ENCODE measurements around the gene TNFAIP8L1. TPM values are rescaled to one million over a fixed set of nuclear protein-coding genes. Genes with fewer than 3 reads are reported as not detected.
A peak's percentile ranks its signal among the peaks of the same experiment; 100 is the strongest.

TNFAIP8L1 gene
- total and polyA plus RNA-seq, 2 of the 8 experiments (the other 6 are each of a cell fraction or from before 2014, with no cell fraction given): 3.2 to 6.1 TPM

DNA sequence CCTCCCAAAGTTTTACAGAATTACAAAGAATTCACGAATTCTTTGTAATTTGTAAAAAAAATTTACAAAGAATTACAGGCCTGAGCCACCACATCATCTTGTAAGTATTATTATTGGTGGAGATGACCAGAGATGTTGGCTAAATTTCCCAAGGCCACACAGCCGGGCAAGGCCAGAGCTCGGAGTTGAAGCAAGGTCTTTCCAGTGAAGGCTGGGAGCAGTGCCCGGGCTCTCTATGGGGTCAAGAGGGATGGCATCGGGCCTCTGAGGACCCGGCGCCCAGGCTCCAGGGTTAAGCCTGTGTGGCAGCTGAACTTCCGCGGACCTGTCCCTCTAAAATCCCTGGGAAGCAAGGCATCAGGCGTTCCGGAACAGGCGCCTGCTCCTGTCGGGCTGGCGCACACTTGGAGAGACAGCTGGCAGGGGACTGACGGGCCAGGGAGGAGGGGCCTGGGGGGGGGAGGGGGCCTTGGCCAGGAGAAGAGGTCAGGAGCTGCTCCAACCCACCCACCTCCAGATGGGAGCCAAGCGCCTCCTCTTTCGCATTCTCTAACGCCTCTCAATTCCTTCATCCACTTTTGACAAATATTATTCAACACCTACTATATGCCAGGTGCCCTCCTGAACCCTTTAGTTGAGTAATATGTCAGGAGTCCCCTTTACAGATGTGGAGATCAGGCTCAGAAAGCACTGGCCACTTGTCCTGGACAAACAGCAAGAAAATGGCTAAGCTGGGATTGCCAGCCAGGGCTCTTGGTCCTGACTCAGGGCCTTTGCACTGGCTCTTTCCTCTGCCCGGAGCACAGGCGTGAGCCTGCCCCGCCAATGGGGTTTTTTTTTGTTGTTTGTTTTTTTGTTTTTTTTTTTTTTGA is 43.0 kb upstream of the TNFAIP8L1 start:
- Histone ChIP-seq H2BK12ac (ENCODE audit: low read depth, low read length) (no peak overlapping the region), H2BK20ac (ENCODE audit: low read length) (no peak overlapping the region), H4K91ac (replicated peaks; ENCODE audit: insufficient read length, low read length) (no peak overlapping the region), H3K18ac (ENCODE audit: extremely low read depth, low read length) (no peak overlapping the region), H3K36me3 (ENCODE audit: control insufficient read depth in 2 of 4, insufficient read depth in 4 of 4, low read length in 3 of 4) (no peaks in the 10 kb centered on the region), H3K79me1 (ENCODE audit: low read depth, low read length) (no peaks in the 10 kb centered on the region), H3K27ac (ENCODE audit: low read depth, low read length) (no peak overlapping the region), H3K23ac (ENCODE audit: insufficient read length) (no peak overlapping the region), H2BK15ac (ENCODE audit: low read length) (no peak overlapping the region), H3K4me2 (ENCODE audit: insufficient read depth in 1 of 2, low read depth in 2 of 2, low read length in 2 of 2) (peak overlapping the region in 1 of 2 experiments; percentile 31; a peak in 1 of 4 replicates), H2AK5ac (ENCODE audit: low read depth, low read length) (no peak overlapping the region), H3K9ac (replicated peaks in 1 of 4; ENCODE audit: extremely low read depth in 1 of 4, low read depth in 3 of 4, low read length in 3 of 4) (no peak overlapping the region), H3K79me2 (ENCODE audit: control insufficient read depth in 1 of 2, insufficient read depth in 2 of 2, low read length in 2 of 2) (no peaks in the 10 kb centered on the region), H3K14ac (ENCODE audit: insufficient read length) (no peak overlapping the region), H2BK120ac (replicated peaks; ENCODE audit: low read depth, low read length) (no peak overlapping the region), H3K4ac (replicated peaks; ENCODE audit: insufficient read length, low read depth, low read length) (no peak overlapping the region), H3K4me1 (replicated peaks in 1 of 4; ENCODE audit: control insufficient read depth in 3 of 4, insufficient read depth in 4 of 4, low read length in 3 of 4) (peaks cover 0 to 9% (median 4%) of the 10 kb centered on the region in 4 experiments; a peak in 5 of 7 replicates), H3K56ac (replicated peaks; ENCODE audit: insufficient read length, low read depth, low read length) (no peak overlapping the region), H4K8ac (ENCODE audit: extremely low read depth, insufficient read depth, low read length) (no peak overlapping the region), H4K20me1 (replicated peaks in 1 of 2; ENCODE audit: control insufficient read depth in 1 of 2, insufficient read depth in 2 of 2, low read length in 2 of 2) (no peaks in the 10 kb centered on the region), H4K5ac (ENCODE audit: insufficient read length, low read depth, low read length) (no peak overlapping the region), H2BK5ac (ENCODE audit: low read depth, low read length) (no peak overlapping the region), H2AFZ (ENCODE audit: low read length) (no peak overlapping the region), H3K27me3 (replicated peaks in 1 of 4; ENCODE audit: control insufficient read depth in 3 of 4, extremely low read depth in 1 of 4, insufficient read depth in 3 of 4, low read length in 3 of 4) (peaks cover 3 to 8% (median 7%) of the 10 kb centered on the region in 4 experiments; a peak in 5 of 7 replicates), H3K9me3 (ENCODE audit: insufficient read depth in 2 of 2, low read depth in 1 of 2, low read length in 1 of 2) (no peaks in the 10 kb centered on the region), H3K23me2 (ENCODE audit: low read depth, low read length) (peaks cover 10% of the 10 kb centered on the region; the same call in 1 of the 2 replicates), H3K4me3 (ENCODE audit: extremely low read depth in 1 of 4, insufficient read depth in 2 of 4, low read depth in 3 of 4, low read length in 4 of 4) (no peak overlapping the region)
- no peak for DNase-seq (ENCODE audit: low read depth in 1 of 2, low spot score in 2 of 2)
- no peak for FAIRE-seq
- CTCF ChIA-PET (ENCODE audit: partially characterized antibody): interaction anchor here (1.1 to 7.1 kb wide), 15 partner anchors 9 to 213 kb away, joined by 3 to 34 read pairs (median 9); partner anchors contain the start of gene SEMA6B
- TF ChIP-seq CTBP2 (IDR thresholded peaks at IDR 0.05; ENCODE audit: borderline replicate concordance, insufficient read depth, insufficient read length, low read length) (no peak), TCF12 (IDR thresholded peaks at IDR 0.05; ENCODE audit: low read depth, low read length) (no peak)
- TF ChIP-seq, protein P1, sequence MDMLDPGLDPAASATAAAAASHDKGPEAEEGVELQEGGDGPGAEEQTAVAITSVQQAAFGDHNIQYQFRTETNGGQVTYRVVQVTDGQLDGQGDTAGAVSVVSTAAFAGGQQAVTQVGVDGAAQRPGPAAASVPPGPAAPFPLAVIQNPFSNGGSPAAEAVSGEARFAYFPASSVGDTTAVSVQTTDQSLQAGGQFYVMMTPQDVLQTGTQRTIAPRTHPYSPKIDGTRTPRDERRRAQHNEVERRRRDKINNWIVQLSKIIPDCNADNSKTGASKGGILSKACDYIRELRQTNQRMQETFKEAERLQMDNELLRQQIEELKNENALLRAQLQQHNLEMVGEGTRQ (IDR thresholded peaks at IDR 0.05; ENCODE audit: low read length): no peak
- WGBS, 2 experiments (ENCODE audit: extremely low coverage in 1 of 2, insufficient coverage in 1 of 2, insufficient read length in 1 of 2, insufficient replicate concordance in 2 of 2, low coverage in 1 of 2, low lambda C conversion rate in 2 of 2, missing lambda C conversion rate in 1 of 2): 60 to 100% methylated on average over 1 to 19 of the region's 21 CpGs
- POLR2A ChIA-PET (ENCODE audit: partially characterized antibody): interaction anchor here (0.8 to 2.9 kb wide), 4 partner anchors 11 to 40 kb away, joined by 3 to 15 read pairs (median 4); no protein-coding TSS in a partner anchor
